Uterus (tissue), 2 donors: ENCODE measurements around the gene DPP10.

Source experiments
- CTCF ChIP-seq, 4 experiments: fragments of 200-600 bp in 2 of 4; fragments of 450-650 bp in 2 of 4; sonication (generic) in 2 of 4; IDR thresholded peaks; one replicate each; pipeline ENCODE4 v1.5.1; 2016 to 2019; ENCODE audit warnings: antibody characterized with exemption in 4 of 4, mild to moderate bottlenecking in 2 of 4, moderate library complexity in 1 of 4
- POLR2A ChIP-seq, 2 donors: fragments of 450-650 bp; IDR thresholded peaks; one replicate each; pipeline ENCODE4 v1.6.1; 2016; ENCODE audit warnings: antibody characterized with exemption in 2 of 2, mild to moderate bottlenecking in 1 of 2, moderate library complexity in 1 of 2

- TF ChIP-seq CTCF (IDR thresholded peaks at IDR 0.05), result no peak
- no peak for TF ChIP-seq POLR2A (IDR thresholded peaks at IDR 0.05)
These were observed 1321.2 kb downstream of the DPP10 start for GRCh38 chr2:115763601-115764000.
